IMR-90 (cell line): ENCODE results near the gene AGBL5. TPM values are rescaled to one million over a fixed set of nuclear protein-coding genes. Genes with fewer than 3 reads are reported as not detected.

ENCODE experiments used
- ATAC-seq: fragments of 200-7000 bp; cut with Tn5 transposase; 2 replicates; pipeline ENCODE4 v1.9.1; 2020; ENCODE audit warnings: low read depth, mild to moderate bottlenecking, moderate library complexity
- BruUV-seq: library from RNA; stranded (reverse); fragments of 400-500 nt; replicated peaks from 2 replicates; lab custom pipeline; 2021; lab: Mats Ljungman, UMichigan
- CTCF ChIA-PET: fragments of 300-600 bp; formaldehyde crosslinking; extraction: SDS; loops from one replicate; lab custom pipeline; 2021; ENCODE audit warnings: antibody characterized with exemption; lab: Yijun Ruan, JAX
- POLR2A ChIA-PET: fragments of 300-600 bp; sonication (Branson Sonifier 250); formaldehyde crosslinking; loops from one replicate; lab custom pipeline; 2022; ENCODE audit warnings: antibody characterized with exemption; ENCODE audit not compliant: unreplicated experiment; lab: Charles Lee
- DNase-seq: peaks from one replicate; pipeline ENCODE4 v3.0.0; 2013
- H2AFZ ChIP-seq: replicated peaks from 2 replicates; pipeline ENCODE3; 2013; ENCODE audit warnings: low read length, mild to moderate bottlenecking; ENCODE audit not compliant: poor library complexity
- H2AK5ac ChIP-seq: 2 replicates; pipeline ENCODE4 v1.6.1; 2013; ENCODE audit warnings: low read depth, low read length, inconsistent platforms
- H2AK9ac ChIP-seq: replicated peaks from 2 replicates; pipeline ENCODE3; 2013; ENCODE audit warnings: mild to moderate bottlenecking, low read depth, low read length, moderate library complexity; ENCODE audit not compliant: poor library complexity
- H2BK120ac ChIP-seq: 2 replicates; pipeline ENCODE4 v1.6.1; 2013; ENCODE audit warnings: low read depth, low read length, inconsistent platforms
- H2BK15ac ChIP-seq: 3 replicates; pipeline ENCODE4 v1.6.1; 2013; ENCODE audit warnings: low read depth, low read length, inconsistent platforms
- H2BK20ac ChIP-seq: 2 replicates; pipeline ENCODE4 v1.6.1; 2013; ENCODE audit warnings: low read depth, mild to moderate bottlenecking, inconsistent platforms, low read length, moderate library complexity
- H2BK5ac ChIP-seq: 2 replicates; pipeline ENCODE4 v1.6.1; 2013; ENCODE audit warnings: mild to moderate bottlenecking, low read depth, low read length, inconsistent platforms; ENCODE audit not compliant: poor library complexity, severe bottlenecking
- H3K14ac ChIP-seq: replicated peaks from 2 replicates; pipeline ENCODE4 v1.6.1; 2013; ENCODE audit warnings: low read depth, low read length, inconsistent platforms
- H3K18ac ChIP-seq: 2 replicates; pipeline ENCODE4 v1.6.1; 2013; ENCODE audit warnings: low read depth, low read length, control low read depth
- H3K23ac ChIP-seq: 2 replicates; pipeline ENCODE4 v1.6.1; 2013; ENCODE audit warnings: low read depth, low read length, inconsistent platforms
- H3K27ac ChIP-seq: 2 replicates; pipeline ENCODE4 v1.5.1; 2013; ENCODE audit warnings: mild to moderate bottlenecking, control low read depth, low read length; ENCODE audit not compliant: insufficient read depth
- H3K27me3 ChIP-seq: 2 replicates; pipeline ENCODE4 v1.6.1; 2013; ENCODE audit warnings: low read length; ENCODE audit not compliant: control insufficient read depth, insufficient read depth
- H3K36me3 ChIP-seq: 2 replicates; pipeline ENCODE4 v1.6.1; 2013; ENCODE audit warnings: low read length, mixed read lengths; ENCODE audit not compliant: control insufficient read depth, insufficient read depth
- H3K4ac ChIP-seq: 2 replicates; pipeline ENCODE4 v1.6.1; 2013; ENCODE audit warnings: low read depth, low read length, inconsistent platforms
- H3K4me1 ChIP-seq: 2 replicates; pipeline ENCODE4 v1.6.1; 2013; ENCODE audit warnings: low read length, mixed read lengths; ENCODE audit not compliant: control insufficient read depth, insufficient read depth
- H3K4me2 ChIP-seq: 2 replicates; pipeline ENCODE4 v1.6.1; 2013; ENCODE audit warnings: low read depth, mild to moderate bottlenecking, control low read depth, low read length, moderate library complexity
- H3K4me3 ChIP-seq: 2 replicates; pipeline ENCODE4 v1.5.1; 2013; ENCODE audit warnings: low read depth, mild to moderate bottlenecking, control low read depth, low read length, moderate library complexity; ENCODE audit not compliant: insufficient read depth
- H3K56ac ChIP-seq: 2 replicates; pipeline ENCODE4 v1.6.1; 2013; ENCODE audit warnings: low read length, inconsistent platforms; ENCODE audit not compliant: insufficient read depth; ENCODE audit errors: extremely low read depth
- H3K79me1 ChIP-seq, 2 experiments: 2 replicates each; pipeline ENCODE4 v1.6.1; 2013; ENCODE audit warnings: low read length in 2 of 2, inconsistent platforms in 1 of 2, low read depth in 1 of 2
- H3K9ac ChIP-seq: 2 replicates; pipeline ENCODE4 v1.6.1; 2013; ENCODE audit warnings: low read depth, low read length, control low read depth
- H3K9me1 ChIP-seq: 2 replicates; pipeline ENCODE4 v1.6.1; 2013; ENCODE audit warnings: low read length, inconsistent platforms; ENCODE audit not compliant: insufficient read depth
- H3K9me3 ChIP-seq: 2 replicates; pipeline ENCODE4 v1.6.1; 2013; ENCODE audit warnings: low read length; ENCODE audit not compliant: control insufficient read depth, insufficient read depth
- H4K20me1 ChIP-seq: 2 replicates; pipeline ENCODE4 v1.6.1; 2013; ENCODE audit warnings: low read length, inconsistent platforms; ENCODE audit not compliant: insufficient read depth
- H4K5ac ChIP-seq: 2 replicates; pipeline ENCODE4 v1.6.1; 2013; ENCODE audit warnings: mild to moderate bottlenecking, low read depth, low read length, control low read depth
- H4K8ac ChIP-seq, 2 experiments: 2 replicates each; pipeline ENCODE4 v1.6.1; 2013; ENCODE audit warnings: low read depth in 2 of 2, low read length in 2 of 2, control low read depth in 1 of 2, inconsistent platforms in 1 of 2
- H4K91ac ChIP-seq: 2 replicates; pipeline ENCODE4 v1.6.1; 2013; ENCODE audit warnings: low read depth, low read length, inconsistent platforms; ENCODE audit not compliant: insufficient read depth
- BHLHE40 ChIP-seq: fragments of 150-350 bp; IDR thresholded peaks from 2 replicates; pipeline ENCODE4 v1.6.1; 2016; ENCODE audit warnings: mild to moderate bottlenecking, low read depth, low read length
- CEBPB ChIP-seq: IDR thresholded peaks from 2 replicates; pipeline ENCODE4 v1.6.1; 2012; ENCODE audit warnings: low read depth, low read length, improper control_type of control experiment
- CHD1 ChIP-seq: IDR thresholded peaks from 2 replicates; pipeline ENCODE4 v1.6.1; 2012; ENCODE audit warnings: low read depth, low read length, improper control_type of control experiment
- CTCF ChIP-seq: conservative IDR thresholded peaks from 2 replicates; pipeline ENCODE4 v1.5.1; 2012; ENCODE audit warnings: mild to moderate bottlenecking, low read depth, low read length, improper control_type of control experiment
- FOS ChIP-seq: fragments of 150-350 bp; IDR thresholded peaks from 2 replicates; pipeline ENCODE4 v1.6.1; 2016; ENCODE audit warnings: low read depth, low read length
- MAFK ChIP-seq: IDR thresholded peaks from 2 replicates; pipeline ENCODE4 v1.6.1; 2012; ENCODE audit warnings: low read depth, low read length, improper control_type of control experiment
- MXI1 ChIP-seq: IDR thresholded peaks from 2 replicates; pipeline ENCODE4 v1.6.1; 2012; ENCODE audit warnings: low read depth, mild to moderate bottlenecking, low read length, moderate library complexity, borderline replicate concordance
- NFE2L2 ChIP-seq: fragments of 150-350 bp; IDR thresholded peaks from 2 replicates; pipeline ENCODE4 v1.6.1; 2016; ENCODE audit warnings: low read depth, mild to moderate bottlenecking, low read length
- POLR2A ChIP-seq: IDR thresholded peaks from 2 replicates; pipeline ENCODE4 v1.6.1; 2012; ENCODE audit warnings: mild to moderate bottlenecking, low read depth, low read length
- RAD21 ChIP-seq: IDR thresholded peaks from 2 replicates; pipeline ENCODE4 v1.6.1; 2012; ENCODE audit warnings: low read length, improper control_type of control experiment
- RFX5 ChIP-seq: IDR thresholded peaks from 2 replicates; pipeline ENCODE4 v1.8.0; 2012; ENCODE audit warnings: low read depth, mild to moderate bottlenecking, low read length, moderate library complexity
- SMC3 ChIP-seq: fragments of 150-350 bp; IDR thresholded peaks from 2 replicates; pipeline ENCODE4 v1.6.1; 2016; ENCODE audit warnings: low read depth, mild to moderate bottlenecking, antibody characterized with exemption, low read length, moderate library complexity
- USF2 ChIP-seq: fragments of 150-350 bp; IDR thresholded peaks from 2 replicates; pipeline ENCODE4 v1.6.1; 2017; ENCODE audit warnings: mild to moderate bottlenecking, antibody characterized with exemption, low read length, low read depth
- WGBS, 2 experiments: methylation state at CpG; one replicate each; pipeline versions ENCODE4 v1.1.5 to v1.1.7; 2013; ENCODE audit warnings: missing lambda C conversion rate in 2 of 2; ENCODE audit not compliant: insufficient read length in 1 of 2; ENCODE audit errors: extremely low coverage in 2 of 2; 5-methylcytosine and 5-hydroxymethylcytosine counted together
- dilution Hi-C: fragments of 300-500 bp; cut with HindIII; formaldehyde crosslinking; loops from one replicate; pipeline ENCODE4 v1.14.3; 2018; ENCODE audit warnings: low sequenced_read_pairs; ENCODE audit not compliant: unreplicated experiment
- in situ Hi-C: fragments of 300-500 bp; cut with MboI; formaldehyde crosslinking; loops from 3 replicates; pipeline ENCODE4 v1.14.3; 2019; ENCODE audit warnings: low sequenced_read_pairs, inconsistent platforms, mixed read lengths
- intact Hi-C: fragments of 100-400 bp; cut with micrococcal nuclease; formaldehyde crosslinking; loops from 2 replicates; pipeline ENCODE4 v1.10.0; 2022
- polyA plus RNA-seq, 3 experiments: library from polyadenylated mRNA; depleted of rRNA; stranded (reverse); fragments of >200 nt; gene quantifications; 2 replicates each; pipeline ENCODE4 v1.2.3, GENCODE V29; 2012; ENCODE audit warnings: low replicate concordance in 1 of 3
- total RNA-seq: library from RNA; depleted of rRNA; stranded (reverse); fragments of >200 nt; gene quantifications from 2 replicates; pipeline ENCODE4 v1.2.3, GENCODE V29; 2012

Gene AGBL5
- total and polyA plus RNA-seq, 2 of the 4 experiments (the other 2 are of a cell fraction) = 19.0 to 26.2 TPM

- no peak for TF ChIP-seq SMC3
Observed at GRCh38 chr2:27006602-27007415, 44.7 kb upstream of the AGBL5 start (continued).

DNA sequence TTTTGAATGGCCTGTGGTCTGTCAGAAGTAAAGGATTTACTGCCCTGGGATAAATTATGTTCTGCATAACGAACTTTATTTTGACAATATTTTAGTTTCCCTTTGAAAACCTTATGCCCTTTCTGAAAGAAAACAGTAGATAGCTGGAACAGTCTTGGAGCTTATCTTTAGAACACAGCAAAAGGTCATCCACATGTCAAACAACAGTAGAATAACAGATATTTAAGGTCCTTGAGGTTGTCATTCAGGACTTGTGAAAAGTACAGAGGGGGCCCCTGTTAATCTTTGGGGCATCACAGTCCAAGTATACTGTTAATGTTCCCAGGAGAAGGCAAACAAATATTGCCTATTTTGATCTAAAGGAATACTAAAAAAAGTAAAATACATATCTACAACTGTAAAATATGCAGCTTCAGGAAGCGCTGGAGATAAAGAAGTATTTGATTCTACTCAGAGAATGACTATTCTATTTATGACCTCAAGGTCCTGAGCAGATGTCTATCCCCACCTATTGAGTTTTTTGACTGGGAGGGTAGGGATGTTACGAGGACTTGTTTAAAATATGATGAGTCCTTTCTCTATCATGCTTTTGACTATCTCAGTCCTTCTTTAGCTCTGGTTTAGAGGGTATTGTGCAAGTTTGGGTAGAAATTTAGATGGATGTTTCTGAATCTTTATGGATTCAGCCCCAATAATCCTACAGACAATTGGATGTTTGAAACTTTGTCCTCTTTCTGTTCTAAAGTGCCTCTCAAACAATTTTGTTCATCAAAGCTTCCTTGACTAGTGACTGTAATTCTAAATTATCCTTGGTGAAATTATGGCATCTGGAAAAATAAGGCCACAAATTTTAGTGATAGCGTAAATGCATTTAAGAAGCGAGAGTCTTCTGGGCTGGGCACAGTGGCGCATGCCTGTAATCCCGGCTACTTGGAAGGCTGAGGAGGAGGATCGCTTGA is 43.8 kb upstream of the AGBL5 start:
- no peak overlapping the region for H2BK20ac ChIP-seq
- no peaks in the 10 kb centered on the region for H3K9me3 ChIP-seq
- in situ Hi-C loops (no loop called here), dilution Hi-C loops (no loop called here), intact Hi-C loops (no loop called here)
- ChIA-PET CTCF (no interaction called here), POLR2A (no interaction called here)
- H3K36me3 ChIP-seq = no peaks in the 10 kb centered on the region
- H4K91ac ChIP-seq = no peak overlapping the region
- H2BK120ac ChIP-seq = no peak overlapping the region
- peaks cover 9% of the 10 kb centered on the region for H3K4me1 ChIP-seq
- no peak overlapping the region for H3K56ac ChIP-seq
- H3K9ac ChIP-seq = no peak overlapping the region
- no peak overlapping the region for H3K4ac ChIP-seq
- WGBS, 2 experiments = 50% methylated on average over 2 of the region's 8 CpGs; no CpG with 5 or more reads in 1 of the 2 experiments
- no peaks in the 10 kb centered on the region for H3K27me3 ChIP-seq
- H2BK5ac ChIP-seq = no peak overlapping the region
- H2AFZ ChIP-seq = no peak overlapping the region
- no TSS peak for BruUV-seq
- no peak overlapping the region for H4K8ac ChIP-seq
- H3K14ac ChIP-seq = no peak overlapping the region
- no peak overlapping the region for H3K27ac ChIP-seq
- no peak for ATAC-seq
- H3K4me3 ChIP-seq = no peak overlapping the region
- H4K20me1 ChIP-seq = no peaks in the 10 kb centered on the region
- no peak overlapping the region for H3K4me2 ChIP-seq
- DNase-seq = no peak
- no peak overlapping the region for H2BK15ac ChIP-seq
- no peak overlapping the region for H3K18ac ChIP-seq
- no peak overlapping the region for H2AK9ac ChIP-seq
- peaks cover 0 to 4% of the 10 kb centered on the region in 2 experiments; a peak in 2 of 4 replicates for H3K79me1 ChIP-seq
- H4K5ac ChIP-seq = no peak overlapping the region
- no peak overlapping the region for H3K23ac ChIP-seq
- peaks cover 12% of the 10 kb centered on the region for H3K9me1 ChIP-seq
- no peak overlapping the region for H2AK5ac ChIP-seq
- TF ChIP-seq CEBPB = no peak
- TF ChIP-seq USF2 = no peak
- no peak for TF ChIP-seq CTCF
- TF ChIP-seq FOS = no peak
- no peak for TF ChIP-seq NFE2L2
- TF ChIP-seq CHD1 = no peak
- TF ChIP-seq MAFK = no peak
- no peak for TF ChIP-seq RFX5
- no peak for TF ChIP-seq RAD21
- no peak for TF ChIP-seq POLR2A
- no peak for TF ChIP-seq MXI1
- TF ChIP-seq BHLHE40 = no peak
